Activated CD4-positive, alpha-beta T cell treated with anti-CD3 and anti-CD28 coated beads for 48 hours (primary cell): ENCODE results near the gene CDH13.

Experiments
- DNase-seq: peaks from one replicate; pipeline ENCODE4 v3.0.0-alpha.2; 2020

CDH13 gene

DNA sequence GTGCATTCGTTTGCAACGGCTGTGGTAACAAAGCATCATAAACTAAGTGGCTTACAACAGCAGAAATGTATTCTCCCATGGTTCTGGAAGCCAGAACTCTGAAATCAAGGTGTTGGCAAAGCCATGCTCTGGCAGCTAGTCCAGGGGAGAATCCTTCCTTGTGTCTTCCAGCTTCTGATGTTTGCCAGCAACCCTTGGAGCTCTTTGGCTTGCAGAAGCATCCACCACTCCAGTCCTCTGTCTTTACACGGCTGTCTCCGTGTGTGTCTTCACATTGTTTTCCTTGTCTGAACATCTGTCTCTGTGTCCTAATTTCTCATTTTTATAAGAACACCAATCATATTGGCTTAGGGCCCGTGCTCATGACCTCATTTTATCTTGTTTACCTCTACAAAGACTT, 915.7 kb downstream of the CDH13 start:
- DNase-seq = no peak

DNA sequence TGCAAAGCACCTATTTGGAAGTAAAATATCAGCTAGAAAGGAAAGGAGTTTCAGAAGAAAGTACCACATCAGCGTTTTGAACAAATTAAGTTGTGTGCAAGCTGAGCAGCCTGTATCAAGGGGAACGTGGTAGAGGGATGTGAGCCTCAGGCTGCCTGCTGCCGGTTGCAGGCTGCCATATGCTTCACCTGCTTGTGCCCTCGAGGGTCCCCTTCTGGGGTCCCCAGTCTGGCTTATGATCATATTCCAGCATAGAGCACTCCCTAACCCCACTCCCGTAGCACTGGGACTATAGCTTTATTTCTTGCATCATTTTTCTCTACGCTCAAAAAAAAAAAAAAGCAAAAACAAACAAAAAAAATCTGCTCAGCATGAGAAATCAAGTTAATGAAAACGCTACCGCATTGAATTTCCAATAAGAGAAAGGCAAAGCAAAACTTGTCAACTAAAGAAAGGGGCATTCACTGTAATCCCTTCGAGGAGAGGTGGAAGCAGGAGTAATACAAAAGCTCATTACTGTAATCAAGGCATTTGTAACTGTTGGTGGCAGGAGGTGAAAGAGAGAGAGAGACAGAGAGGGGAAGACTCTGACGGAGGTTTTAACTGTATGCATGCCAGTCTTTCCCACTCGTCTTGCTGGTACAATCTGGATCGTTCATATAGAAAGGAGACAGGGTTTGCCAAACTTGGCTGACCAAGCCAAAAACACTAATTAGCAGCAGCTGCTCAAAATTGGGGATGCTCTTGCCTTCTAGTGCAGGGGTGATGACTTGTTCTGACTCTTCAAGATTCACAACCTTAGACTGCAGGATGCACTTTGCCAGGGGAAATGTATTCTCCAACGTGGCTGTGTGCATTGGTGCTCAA, 922.8 kb downstream of the CDH13 start:
- DNase-seq = no peak

DNA sequence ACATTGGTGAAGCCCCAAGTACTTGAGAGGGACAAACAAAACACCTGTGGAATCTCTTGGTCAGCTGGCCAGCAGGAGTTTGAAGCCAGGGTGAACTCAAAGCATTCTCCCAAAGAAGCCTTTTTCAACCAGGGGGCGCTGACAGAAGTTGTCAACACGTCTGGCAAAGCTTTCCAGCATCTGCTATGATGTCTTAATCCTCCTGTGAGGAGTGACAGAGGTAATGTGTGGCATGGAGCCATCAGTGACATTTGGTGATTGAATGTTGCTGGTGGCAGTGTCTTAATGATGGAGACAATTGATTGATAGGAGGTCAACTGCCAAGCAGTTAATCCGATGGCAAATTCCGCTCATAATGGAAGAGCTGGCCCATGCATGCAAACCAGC, 923.4 kb downstream of the CDH13 start:
- DNase-seq = no peak

DNA sequence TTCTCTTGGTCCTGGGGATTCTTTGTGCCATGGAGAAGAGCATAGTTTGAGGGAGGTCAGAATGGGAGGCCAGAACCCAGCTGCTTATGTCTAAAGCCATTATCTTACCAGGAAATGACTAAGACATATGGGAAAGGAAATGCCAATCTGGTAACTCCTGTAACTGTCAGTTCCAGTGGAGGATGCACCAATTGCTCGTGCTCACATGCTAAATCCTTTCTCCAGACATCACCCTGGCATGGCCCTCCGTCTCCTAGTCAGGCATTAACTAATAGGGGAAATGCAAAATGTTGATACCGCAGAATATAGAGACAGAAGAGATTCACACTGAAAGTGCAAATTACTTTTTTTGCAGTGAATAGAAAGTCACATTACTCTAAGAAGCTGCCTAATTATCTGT, 925.5 kb downstream of the CDH13 start:
- DNase-seq = no peak

DNA sequence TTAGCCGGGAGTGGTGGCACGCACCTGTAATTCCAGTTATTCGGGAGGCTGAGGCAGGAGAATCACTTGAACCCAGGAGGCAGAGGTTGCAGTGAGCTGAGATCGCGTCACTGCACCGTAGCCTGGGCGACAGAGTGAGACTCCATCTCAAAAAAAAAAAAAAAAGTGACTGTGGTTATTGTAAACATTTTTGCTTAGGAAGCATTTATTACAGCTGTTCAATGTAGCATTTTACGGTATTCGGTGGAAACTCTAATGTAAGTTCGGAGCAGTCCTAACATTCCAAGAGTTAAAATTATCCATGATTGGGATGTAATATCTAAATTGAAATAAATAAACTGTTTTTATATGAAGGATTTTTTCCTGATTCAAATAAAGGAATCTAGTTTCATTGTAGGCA, 926.2 kb downstream of the CDH13 start:
- no peak for DNase-seq

DNA sequence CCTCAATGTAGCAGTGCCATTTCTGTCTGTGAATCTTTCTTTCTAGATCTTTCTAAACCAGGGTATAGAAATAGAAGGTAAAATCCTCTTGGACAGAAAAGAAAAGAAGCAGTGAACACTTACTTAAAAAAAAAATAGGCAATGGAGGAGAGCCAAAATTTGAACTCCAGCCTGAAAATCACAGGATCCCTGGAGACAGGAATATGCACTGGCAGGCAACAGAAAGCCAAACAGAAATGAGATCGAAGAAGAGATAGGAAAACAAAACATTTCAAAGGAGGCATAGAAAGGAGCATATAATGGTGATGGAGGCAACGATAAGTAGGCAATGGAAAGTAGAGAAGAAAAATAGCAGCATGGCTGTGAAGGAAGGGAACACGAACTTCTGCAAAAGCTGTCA, 927.3 kb downstream of the CDH13 start:
- no peak for DNase-seq

DNA sequence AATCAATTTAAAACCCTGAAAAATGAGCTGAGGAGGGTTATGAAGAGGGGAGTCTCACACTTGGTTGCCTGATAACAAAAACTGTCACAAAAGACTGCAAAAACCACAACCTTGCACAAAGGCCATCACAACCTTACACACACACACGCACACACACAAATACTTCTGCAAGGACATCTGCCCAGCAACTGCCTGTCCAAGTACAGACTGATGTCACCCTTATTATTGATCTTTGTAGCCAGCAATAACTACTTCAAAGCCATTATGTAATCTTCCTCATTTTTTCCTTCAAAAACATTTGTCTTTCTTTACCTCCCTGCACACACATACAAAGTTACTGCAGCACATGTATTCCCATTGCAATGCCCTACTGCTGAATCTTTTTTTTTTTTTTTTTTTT, 927.8 kb downstream of the CDH13 start:
- no peak for DNase-seq

DNA sequence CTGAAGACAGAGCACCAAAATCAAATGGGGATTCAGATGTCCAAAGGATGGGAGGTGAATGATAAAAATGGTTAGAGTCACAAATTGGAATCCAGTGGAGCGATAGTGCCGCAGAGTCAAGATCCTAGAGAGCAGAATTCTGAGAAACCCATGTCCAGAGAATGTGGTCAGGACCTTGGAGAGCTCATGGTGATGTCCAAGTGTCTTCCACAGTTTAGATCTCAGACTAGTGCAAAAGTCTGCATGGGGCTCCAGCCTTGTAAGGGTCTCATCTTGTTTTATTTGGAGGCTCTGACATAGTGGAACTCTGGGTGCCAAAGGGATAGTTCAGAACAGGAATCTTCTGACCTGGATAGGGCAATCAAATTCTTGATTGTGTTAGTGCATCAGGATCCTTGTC, 935.1 kb downstream of the CDH13 start:
- no peak for DNase-seq

DNA sequence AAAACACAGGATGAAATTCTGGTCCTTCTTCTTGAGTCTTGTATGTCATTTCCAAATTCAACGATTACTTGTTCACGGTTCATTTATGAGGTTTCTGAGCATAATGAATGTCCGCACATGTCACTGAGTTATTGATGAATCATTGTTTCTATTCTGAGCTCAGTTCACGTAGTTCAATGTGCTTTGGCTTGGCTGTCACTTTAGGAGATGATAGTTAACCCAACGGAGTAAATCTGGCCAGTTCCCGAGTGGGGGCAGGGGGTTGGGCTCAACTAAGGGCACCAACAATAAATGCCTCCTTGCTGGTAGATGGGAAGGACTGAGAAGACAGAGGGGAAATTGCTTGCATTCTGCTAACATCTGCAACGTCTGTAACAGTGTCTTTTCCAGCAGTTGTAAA, 941.6 kb downstream of the CDH13 start:
- DNase-seq = no peak

DNA sequence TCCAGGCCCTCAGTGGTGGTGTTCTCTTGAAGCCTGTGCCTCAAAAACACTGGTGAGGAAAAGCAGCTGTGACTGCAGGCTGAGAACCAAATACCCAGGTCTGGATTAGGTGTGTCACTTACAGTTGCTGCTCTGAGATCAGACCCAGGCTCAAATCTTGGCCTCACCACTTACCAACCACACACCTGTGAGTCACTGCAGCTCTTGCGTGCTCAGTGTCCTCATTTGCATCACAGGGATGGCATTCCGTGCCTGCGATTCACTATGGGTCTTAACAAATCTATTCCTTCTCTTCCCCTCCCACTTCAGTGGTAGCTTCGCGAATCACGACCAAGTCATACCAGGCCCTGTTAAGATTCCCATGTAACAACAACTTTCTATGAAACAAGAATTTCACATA, 947.6 kb downstream of the CDH13 start:
- DNase-seq = no peak

DNA sequence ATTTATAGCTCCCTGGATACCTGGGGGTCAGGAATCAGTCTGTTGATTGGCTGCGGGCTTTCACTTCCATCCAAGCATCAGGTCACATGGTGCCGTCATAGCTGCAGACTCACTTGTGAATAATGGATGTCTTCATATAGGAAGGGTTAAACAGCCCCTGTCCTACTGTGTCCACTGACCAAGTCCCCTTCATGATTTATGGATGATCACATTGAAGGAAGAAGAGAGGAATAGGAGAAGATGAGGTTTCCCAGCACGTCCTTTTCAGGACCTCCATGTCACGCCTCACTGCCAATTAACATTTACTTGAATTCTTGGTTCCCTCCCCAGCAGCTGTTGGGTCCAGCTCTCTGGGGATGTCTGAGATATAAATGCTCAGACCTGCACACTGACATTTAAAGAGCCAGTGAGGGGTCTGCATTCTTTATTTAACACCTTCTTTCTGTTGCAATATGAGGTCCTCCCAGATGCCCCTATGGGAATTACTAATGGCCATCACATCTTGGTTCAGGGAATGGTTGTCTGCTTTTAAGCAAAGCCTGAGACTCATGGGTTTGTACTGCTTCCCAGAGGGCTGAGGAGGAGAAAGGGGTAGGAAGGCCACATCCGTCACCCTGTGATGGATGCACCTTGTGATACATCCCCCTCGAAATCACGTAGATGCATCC, 950.4 kb downstream of the CDH13 start:
- DNase-seq = no peak

DNA sequence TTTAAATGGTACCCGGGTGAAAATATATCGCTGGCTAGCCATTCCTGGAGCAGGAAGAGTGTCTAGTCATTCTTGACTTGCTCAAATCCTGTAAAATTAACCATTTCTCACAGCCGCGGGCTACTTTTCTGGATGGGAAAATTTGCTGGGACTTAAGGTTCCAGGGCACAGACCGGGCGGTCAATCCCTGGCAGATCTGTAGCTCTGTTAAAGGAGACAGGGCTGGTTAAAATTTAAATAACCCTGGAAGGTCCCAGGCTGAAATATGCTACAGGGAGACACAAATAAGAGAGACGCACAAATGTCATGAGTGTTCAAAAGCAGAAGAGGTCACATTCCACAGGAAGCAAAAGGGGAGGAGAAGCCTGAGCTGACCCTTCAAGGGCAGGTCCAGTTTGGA, 951.4 kb downstream of the CDH13 start:
- DNase-seq = no peak

DNA sequence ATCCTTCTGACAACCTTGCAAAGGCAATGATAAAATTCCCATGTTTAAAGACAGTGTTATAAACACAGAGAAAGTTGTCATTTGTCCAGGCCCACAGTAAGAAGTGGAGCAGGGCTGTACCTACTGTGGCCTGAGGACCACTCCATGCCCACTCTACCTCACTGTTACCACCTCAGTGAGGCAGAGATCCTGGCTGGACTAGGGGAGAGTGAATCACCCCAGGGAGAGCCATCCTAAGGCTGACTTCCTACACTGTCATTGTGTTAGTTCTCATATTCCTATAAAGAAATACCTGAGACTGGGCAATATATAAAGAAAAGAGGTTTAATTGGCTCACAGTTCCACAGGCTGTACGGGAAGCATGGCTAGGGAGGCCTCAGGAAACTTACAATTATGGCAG, 952.3 kb downstream of the CDH13 start:
- DNase-seq = no peak

DNA sequence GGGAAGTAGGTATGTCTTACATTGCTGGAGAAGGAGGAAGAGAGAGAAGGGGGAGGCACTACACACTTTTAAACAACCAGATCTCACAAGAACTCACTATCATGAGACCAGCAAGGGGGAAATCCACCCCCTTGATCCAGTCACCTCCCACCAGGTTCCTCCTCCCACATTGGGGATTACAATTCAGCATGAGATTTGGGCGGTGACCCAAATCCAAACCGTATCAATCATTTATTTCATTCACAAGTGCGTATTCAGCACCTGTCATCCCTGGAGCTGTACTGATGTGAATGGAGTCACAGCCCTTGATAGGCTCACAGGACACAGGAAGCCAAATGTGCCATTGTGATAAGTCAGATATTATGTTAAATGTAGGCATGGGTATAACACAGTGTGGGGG, 952.7 kb downstream of the CDH13 start:
- no peak for DNase-seq

DNA sequence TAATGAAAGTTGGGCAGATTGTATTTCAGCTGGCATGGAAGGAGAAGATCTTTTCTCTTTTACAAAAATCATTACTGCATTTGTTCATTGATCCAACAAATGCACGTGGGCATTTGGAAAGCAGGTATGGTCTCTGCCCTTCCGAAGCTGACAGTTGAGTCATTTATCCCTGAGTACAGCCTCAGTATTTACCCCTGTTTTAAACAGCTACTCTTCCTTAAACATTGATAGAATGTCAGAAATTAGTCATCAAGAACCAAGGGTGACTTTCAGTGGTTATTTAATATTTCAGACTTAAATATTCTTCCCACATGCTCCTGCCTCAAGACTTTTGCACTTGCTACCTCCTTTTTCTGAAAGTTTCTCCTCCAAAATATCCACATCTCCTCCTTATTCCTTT, 954.3 kb downstream of the CDH13 start:
- no peak for DNase-seq

DNA sequence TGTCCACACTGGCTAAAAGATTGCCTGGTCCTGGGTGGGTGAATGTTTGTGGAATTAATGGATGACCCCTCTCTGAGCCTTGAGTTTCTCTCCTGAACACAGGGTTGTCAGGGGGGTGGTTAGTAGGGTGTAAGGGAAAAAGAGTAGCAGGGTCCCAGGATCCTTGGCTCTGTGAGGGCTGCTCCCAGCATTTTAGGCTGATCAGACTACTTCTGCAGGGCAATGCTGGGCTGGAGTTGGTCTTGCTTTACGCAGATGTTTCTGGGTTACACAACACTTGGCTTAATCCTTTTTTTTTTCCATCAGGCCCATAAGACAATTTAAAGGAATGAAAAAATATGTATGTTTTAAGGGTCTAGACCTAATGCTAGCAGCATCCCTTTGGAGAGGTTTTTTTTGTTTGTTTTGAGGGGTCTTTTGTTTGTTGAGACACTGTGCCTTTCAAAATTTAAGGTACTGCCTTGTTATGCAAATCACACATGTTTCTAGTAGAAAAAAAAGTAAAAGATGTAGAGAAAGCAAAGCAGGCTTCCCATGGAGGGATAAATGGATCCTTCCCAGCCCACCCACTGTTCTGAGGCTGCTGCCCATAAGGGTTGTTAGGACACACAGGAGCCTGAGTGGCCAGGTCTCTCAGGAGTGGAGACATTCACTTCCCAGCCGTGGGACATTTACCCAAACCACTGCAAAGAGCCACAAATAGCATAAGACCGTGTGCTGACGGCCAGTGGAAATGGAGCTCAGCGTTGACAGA, 955.4 kb downstream of the CDH13 start:
- no peak for DNase-seq

DNA sequence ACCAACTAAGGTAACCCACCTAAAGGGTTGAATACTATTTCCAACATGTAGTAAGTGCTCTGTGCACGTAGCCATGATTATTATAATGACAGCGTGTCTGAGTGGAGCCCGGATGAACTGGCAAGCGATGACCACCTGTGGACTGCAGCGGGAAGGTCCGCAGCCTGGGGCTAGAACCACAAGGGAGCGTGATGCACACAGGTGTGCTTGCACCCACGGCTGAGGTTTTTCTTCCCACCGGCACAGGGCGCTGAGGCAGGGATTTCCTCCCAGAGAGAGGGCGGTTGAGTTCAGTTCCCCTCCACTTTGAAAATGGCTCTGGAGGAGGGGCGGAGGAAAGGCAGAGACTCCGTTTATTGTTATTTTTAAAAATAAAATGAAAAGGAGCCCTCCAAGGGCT, 959.3 kb downstream of the CDH13 start:
- no peak for DNase-seq

DNA sequence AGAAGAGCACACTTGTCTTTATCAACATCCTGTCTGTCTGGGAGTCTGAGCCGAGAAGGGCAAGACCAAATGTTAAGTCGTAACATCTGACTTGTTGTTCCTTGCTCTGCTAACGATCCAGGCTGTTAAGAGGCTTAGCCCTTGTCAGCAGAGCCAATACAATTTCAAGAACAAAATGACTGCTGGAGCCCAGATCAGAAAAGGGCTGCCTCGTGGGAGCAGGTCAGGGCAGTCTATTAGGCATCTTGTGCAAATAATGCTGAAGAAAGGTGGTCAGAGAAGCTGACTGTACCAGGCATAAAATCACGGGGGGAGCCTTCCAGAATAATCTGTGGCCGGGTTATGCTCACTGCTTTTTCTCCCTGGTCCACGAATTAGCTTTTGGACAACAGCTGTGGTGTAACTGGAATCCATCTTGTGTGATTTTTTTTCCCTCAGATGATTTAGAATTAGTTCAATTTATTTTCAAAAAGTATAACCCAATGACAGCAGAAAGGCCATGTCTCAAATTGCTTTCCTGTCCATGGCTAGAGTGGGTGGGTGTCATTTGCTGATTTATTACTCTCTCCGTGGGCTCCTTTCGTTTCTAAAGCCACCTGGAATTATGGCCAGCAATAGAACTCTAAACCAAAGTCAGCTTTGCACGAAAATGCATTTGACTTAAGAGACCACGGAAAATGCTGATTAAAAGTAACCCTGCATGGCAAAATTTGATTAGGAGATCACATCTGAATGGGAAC, 959.9 kb downstream of the CDH13 start:
- DNase-seq = no peak

DNA sequence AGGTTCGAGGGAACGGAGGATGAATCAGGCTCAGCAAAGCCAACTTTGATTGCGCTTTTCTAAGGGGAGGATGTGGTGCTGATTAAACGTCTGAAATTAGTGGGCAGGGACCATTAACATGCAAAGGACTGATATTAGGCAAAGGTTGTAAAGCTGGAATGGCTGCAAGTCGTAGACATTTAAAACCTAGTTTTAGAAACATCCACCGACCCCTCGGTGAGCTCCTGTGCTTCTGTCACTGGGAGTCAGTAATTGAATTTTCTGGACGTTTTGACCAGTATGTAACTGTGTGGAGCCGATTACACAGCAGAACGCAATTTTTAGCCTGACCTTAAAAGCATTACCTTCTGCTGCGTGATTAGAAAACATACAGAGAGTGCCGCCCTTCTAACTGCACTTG, 960.4 kb downstream of the CDH13 start:
- DNase-seq = no peak

DNA sequence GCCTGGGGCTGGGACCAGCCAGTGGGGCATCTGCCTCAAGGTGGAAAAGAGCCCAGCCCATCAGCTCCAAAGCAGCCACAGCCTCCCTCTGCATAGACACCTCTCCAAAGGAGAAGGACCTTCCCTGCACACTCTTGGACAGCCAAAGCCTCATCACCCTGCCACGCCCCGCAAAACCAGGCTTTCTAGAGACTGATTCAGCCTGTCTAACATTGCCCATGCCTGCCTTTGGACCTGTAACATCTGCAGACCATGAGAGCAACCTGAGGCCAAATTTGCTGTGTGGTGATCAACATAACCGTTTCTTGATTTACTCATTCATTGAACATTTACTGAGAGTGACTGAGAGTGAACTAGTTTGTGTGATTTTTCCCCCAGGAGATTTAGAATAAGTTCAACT, 961.3 kb downstream of the CDH13 start:
- DNase-seq = no peak

DNA sequence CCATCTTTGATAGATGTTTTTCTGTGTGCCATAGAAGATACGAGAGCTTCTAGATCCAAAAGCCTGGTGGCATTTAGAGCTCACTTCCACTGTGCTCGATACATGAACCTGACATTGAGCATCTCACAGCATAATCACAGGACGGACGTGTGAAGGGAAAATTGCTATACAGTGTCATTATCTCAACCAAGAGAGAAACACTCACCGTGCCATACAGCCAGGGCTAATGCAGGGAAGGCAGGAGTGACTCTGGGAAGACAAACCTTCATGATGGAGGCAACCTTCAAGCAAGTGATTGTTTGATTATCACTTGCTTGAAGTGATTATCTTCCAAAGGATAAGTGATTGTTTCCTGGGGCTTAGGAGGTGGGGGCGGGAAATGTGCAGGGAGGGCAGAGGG, 962.8 kb downstream of the CDH13 start:
- DNase-seq = no peak

DNA sequence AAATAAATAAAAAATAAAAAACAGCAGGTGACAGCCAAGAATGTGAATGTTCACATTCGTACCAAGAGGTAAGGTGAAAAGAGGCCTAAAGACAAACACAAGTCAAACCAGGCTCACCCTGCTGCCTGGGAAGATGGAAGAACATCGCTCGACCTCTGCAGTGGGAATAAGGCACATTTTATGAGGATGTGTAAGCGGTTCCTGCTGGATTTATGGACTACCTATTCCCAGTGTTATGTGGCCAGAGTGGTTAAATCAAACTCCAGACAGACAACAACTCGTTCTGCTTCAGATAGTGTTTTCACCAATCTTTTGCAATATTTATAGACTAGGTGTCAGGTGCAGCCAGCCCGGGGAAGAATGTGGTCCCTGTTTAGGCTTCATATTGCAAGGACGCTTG, 966.0 kb downstream of the CDH13 start:
- no peak for DNase-seq

DNA sequence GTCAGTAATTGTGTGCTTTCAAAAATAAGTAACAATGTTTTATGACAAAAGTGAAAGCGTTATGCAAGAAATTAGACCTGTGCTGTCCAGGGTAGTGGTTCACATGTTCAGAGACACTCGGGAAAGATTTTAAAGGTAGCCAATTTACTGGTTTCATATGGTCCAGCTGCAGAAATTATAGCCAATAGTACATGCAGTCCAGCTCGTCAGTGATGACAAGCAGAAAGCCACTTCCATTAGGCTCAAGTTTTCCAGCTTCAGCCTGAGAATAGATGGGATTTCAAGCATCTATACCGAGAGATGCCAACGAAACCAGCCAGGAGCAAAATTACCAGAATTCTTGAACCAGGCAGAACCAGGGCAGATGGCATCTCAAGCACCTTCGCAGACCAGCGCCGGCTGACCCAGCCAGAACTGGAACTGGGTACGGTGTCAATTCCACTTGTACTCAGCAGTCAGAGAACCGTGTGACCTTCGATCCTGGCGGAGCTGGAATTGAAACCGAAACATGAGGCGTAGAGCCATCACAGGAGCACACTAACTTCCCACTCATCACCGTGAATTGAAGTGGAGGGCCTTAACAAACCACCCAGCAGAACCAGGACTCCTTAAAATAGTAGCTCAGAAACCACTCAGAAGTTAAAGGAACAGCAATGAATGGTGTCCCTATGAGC, 973.2 kb downstream of the CDH13 start:
- no peak for DNase-seq
